Activated CD8-positive, alpha-beta memory T cell treated with anti-CD3 and anti-CD28 coated beads, Interleukin-2, amount 10 ng/mL, durations not matched to agents 7 days and 5 days (primary cell): Measurements from ENCODE around the gene SLC22A4. TPM values are rescaled to one million over a fixed set of nuclear protein-coding genes. Genes with fewer than 3 reads are reported as not detected.
A peak's percentile ranks its signal among the peaks of the same experiment; 100 is the strongest.

ENCODE experiments used
- ATAC-seq: fragments of 150-1000 bp; cut with Tn5 transposase; one replicate; pipeline ENCODE4 v1.10.0; 2021; ENCODE audit warnings: moderate library complexity
- CTCF ChIA-PET: fragments of 350-600 bp; sonication (Branson Sonifier 250); formaldehyde crosslinking; loops from one replicate; lab custom pipeline; 2021; ENCODE audit warnings: antibody characterized with exemption; lab: Charles Lee
- DNase-seq: peaks from one replicate; pipeline ENCODE4 v3.0.0-alpha.2; 2020
- H3K27ac Mint-ChIP-seq: one replicate; pipeline ENCODE4 v1.8.0; 2021; ENCODE audit warnings: mild to moderate bottlenecking, mixed read lengths
- H3K27me3 Mint-ChIP-seq: one replicate; pipeline ENCODE4 v1.8.0; 2021; ENCODE audit warnings: mixed read lengths
- H3K36me3 Mint-ChIP-seq: one replicate; pipeline ENCODE4 v1.8.0; 2021; ENCODE audit warnings: mild to moderate bottlenecking, mixed read lengths
- H3K4me1 Mint-ChIP-seq: one replicate; pipeline ENCODE4 v1.8.0; 2021; ENCODE audit warnings: mixed read lengths
- H3K4me3 Mint-ChIP-seq: one replicate; pipeline ENCODE4 v1.8.0; 2021; ENCODE audit warnings: mild to moderate bottlenecking, moderate library complexity, mixed read lengths
- H3K9me3 Mint-ChIP-seq: one replicate; pipeline ENCODE4 v1.8.0; 2022; ENCODE audit warnings: low read depth, mixed read lengths
- total RNA-seq, 2 experiments: library from RNA; stranded (reverse); gene quantifications; one replicate each; pipeline ENCODE4 v1.2.3, GENCODE V29; 2021

The SLC22A4 gene
- total RNA-seq, 2 experiments from 2014 or later = 0.32 to 0.75 TPM

DNA sequence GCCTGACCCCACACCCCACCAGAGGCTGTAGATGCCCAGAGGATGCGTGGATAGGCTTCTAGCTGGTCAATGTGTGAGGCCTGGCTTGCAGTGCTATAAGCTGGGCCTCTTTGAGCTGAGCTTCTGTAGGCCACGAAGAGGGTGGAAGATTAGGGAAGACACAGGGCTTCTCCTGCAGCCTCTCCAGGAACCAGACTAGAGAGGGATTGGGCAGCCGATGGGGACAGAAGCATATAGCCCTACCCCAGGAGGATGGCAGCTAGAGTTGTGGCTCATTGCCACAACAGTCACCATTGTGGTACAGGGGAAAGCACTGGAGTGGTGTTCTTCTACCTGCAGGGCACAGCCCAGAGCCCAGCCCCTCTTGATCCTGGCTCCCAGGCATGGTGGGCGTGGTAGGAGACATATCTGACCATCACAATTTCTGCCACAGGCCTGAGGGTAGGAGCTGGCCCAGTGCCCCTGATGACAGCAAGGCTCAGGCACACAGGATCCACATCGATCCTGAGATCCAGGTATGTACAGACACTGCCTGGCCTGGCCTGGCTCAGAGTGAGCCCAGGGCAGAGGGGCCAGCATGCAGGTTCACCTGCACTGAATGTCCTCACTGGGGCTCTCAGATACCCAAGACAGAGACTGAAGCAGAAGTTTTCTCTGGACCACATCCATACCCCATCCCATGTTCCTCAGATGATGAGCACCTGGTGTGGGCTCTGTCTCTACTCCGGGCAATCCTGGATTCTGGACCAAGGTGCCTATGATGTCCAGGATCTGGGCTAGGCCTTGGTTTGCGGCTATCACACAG, 28.0 kb upstream of the SLC22A4 start:
- ATAC-seq = no peak
- H3K4me1 Mint-ChIP-seq = peaks cover 9% of the 10 kb centered on the region
- no peaks in the 10 kb centered on the region for H3K9me3 Mint-ChIP-seq
- H3K27ac Mint-ChIP-seq = no peak overlapping the region
- H3K36me3 Mint-ChIP-seq = no peaks in the 10 kb centered on the region
- no peak overlapping the region for H3K4me3 Mint-ChIP-seq
- peak; percentile 32 for DNase-seq
- H3K27me3 Mint-ChIP-seq = no peaks in the 10 kb centered on the region
- CTCF ChIA-PET = interaction anchor here (0.7 kb wide), 1 partner anchor 28 kb away, joined by 3 read pairs; no protein-coding TSS in a partner anchor

DNA sequence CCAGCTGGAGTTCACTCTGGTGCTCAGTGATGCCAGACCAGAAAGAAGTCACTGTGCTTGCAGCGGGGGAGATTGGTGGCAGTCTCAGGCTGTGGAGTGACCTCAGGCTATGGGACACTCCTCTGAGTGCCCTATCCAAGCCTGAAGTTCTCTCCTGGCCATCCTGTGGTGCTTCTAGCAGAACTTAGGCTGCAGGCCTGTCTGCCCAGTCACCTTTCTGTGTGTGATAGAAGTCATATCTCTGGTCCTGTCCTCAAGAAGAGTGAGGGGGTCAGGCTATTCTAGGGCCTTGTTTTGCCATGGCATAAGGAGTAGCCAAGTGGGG, 27.4 kb upstream of the SLC22A4 start:
- H3K4me1 Mint-ChIP-seq = peaks cover 11% of the 10 kb centered on the region
- no peaks in the 10 kb centered on the region for H3K9me3 Mint-ChIP-seq
- DNase-seq = peak; percentile 34
- H3K27me3 Mint-ChIP-seq = no peaks in the 10 kb centered on the region
- H3K4me3 Mint-ChIP-seq = no peak overlapping the region
- H3K27ac Mint-ChIP-seq = no peak overlapping the region
- CTCF ChIA-PET = no interaction called here
- ATAC-seq = no peak
- H3K36me3 Mint-ChIP-seq = no peaks in the 10 kb centered on the region

DNA sequence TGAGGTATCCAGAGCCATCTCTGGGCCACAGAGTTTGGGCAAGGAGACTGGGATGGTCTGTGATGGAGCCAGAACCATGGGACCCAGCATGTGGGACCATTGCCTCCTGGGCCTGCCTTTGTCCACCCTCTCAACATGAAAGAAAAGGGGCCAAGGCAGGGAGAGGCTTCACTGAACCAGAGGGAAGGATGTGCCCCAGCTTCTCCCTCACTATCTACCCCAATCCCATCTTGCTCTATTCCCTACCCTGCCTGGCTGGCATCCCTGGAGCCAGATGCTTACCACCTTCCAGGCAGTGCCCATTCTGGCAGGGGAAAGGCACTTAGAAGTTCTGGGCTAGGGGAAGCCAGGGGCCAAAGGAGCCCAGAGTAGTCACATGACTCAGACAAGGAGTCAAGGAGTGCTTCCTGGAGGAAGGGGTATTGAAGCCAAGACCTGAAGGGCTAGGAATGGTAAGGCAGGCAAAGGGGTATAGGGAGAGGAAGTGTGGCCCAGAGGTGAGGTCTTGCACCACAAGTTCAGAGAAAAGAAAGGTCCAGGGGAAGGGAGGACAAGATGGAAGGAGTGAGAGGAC, 26.9 kb upstream of the SLC22A4 start:
- H3K27ac Mint-ChIP-seq = no peak overlapping the region
- CTCF ChIA-PET = interaction anchor here (1.7 kb wide), 1 partner anchor 29 kb away, joined by 4 read pairs; no protein-coding TSS in a partner anchor

GRCh38 chr5:132267931-132268768, 26.0 kb upstream of the SLC22A4 start:
- Mint-ChIP-seq H3K4me3 (no peak overlapping the region), H3K4me1 (peaks cover 12% of the 10 kb centered on the region), H3K9me3 (no peaks in the 10 kb centered on the region), H3K27ac (no peak overlapping the region), H3K27me3 (peaks cover 3% of the 10 kb centered on the region), H3K36me3 (no peaks in the 10 kb centered on the region)
- CTCF ChIA-PET = interaction anchor here (0.6 to 1.7 kb wide), 3 partner anchors 26 to 30 kb away, joined by 3 to 4 read pairs (median 4); partner anchors contain the start of gene SLC22A4
- ATAC-seq (no peak), DNase-seq (peak; percentile 37)

More for the DNA sequence above, 26.9 kb upstream of the SLC22A4 start:
- DNase-seq (no peak), ATAC-seq (no peak)
- no peaks in the 10 kb centered on the region for H3K9me3 Mint-ChIP-seq
- no peaks in the 10 kb centered on the region for H3K27me3 Mint-ChIP-seq
- no peak overlapping the region for H3K4me3 Mint-ChIP-seq
- H3K36me3 Mint-ChIP-seq = no peaks in the 10 kb centered on the region
- peaks cover 12% of the 10 kb centered on the region for H3K4me1 Mint-ChIP-seq

- ATAC-seq (no peak), DNase-seq (peak; percentile 39)
- H3K27ac Mint-ChIP-seq = no peak overlapping the region
- H3K4me3 Mint-ChIP-seq = no peak overlapping the region
- H3K9me3 Mint-ChIP-seq = no peaks in the 10 kb centered on the region
- H3K4me1 Mint-ChIP-seq = peaks cover 10% of the 10 kb centered on the region
- peaks cover 8% of the 10 kb centered on the region for H3K27me3 Mint-ChIP-seq
- H3K36me3 Mint-ChIP-seq = no peaks in the 10 kb centered on the region
- CTCF ChIA-PET = interaction anchor here (1.5 to 1.7 kb wide), 2 partner anchors 25 to 31 kb away, joined by 3 to 4 read pairs; no protein-coding TSS in a partner anchor
Observed at GRCh38 chr5:132268769-132269551, 25.2 kb upstream of the SLC22A4 start.

DNA sequence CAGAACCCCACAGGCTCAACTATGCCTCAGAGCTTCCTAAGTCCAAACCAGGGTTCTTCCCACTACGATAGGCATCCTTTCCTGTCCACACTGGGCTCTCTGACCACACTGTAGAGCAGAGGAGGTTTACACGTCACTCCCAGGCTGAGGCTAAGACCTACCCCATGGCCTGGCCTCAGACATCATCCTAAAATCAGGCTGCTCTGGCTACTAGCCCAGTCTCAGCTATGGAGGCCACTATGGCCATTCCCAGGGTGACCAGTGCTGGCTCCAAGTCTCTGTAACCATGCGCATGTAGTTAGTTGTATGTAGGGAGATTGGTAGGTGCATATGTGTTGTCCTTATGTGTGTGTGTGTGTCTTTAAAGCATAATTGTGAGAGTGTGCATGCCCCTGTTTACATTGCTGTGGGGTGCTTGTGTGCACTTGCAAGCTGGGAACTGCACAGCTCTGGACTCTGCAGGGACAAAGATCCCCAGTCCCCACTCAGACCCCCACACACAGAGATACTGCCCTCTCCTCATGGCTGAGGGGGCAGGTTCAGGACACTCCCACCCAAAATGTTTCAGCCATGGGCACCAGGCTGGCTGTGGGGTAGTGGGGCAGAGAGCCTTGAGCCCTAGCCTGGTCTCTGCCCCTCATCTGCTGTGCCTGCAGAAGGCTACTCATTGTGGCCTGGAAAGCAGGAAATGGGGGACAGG, 24.4 kb upstream of the SLC22A4 start:
- peaks cover 5% of the 10 kb centered on the region for H3K4me1 Mint-ChIP-seq
- DNase-seq (peak; percentile 37), ATAC-seq (no peak)
- H3K27me3 Mint-ChIP-seq = peaks cover 8% of the 10 kb centered on the region
- no peaks in the 10 kb centered on the region for H3K9me3 Mint-ChIP-seq
- no peak overlapping the region for H3K4me3 Mint-ChIP-seq
- CTCF ChIA-PET = interaction anchor here (1.5 kb wide), 1 partner anchor 24 kb away, joined by 3 read pairs; no protein-coding TSS in a partner anchor
- no peak overlapping the region for H3K27ac Mint-ChIP-seq
- no peaks in the 10 kb centered on the region for H3K36me3 Mint-ChIP-seq

DNA sequence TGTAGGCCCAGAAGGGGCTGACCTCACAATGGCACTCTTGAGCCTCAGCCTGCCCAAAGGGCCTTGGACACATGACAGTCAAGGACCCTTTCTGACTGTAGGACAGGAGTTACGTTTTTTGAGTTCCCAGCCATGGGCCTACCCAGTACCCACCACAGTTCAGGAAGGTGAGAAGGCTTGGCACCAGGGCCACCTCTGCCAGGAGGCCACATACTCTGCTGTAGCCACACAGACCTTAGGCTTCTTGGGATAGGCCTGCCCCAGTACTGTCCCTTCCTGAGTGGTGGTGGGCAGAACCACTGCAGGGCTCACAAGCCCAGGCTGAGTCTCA, 23.9 kb upstream of the SLC22A4 start:
- Mint-ChIP-seq H3K27ac (no peak overlapping the region), H3K9me3 (no peaks in the 10 kb centered on the region), H3K4me1 (peaks cover 5% of the 10 kb centered on the region), H3K27me3 (peaks cover 8% of the 10 kb centered on the region), H3K4me3 (no peak overlapping the region), H3K36me3 (no peaks in the 10 kb centered on the region)
- DNase-seq (no peak), ATAC-seq (no peak)
- CTCF ChIA-PET = no interaction called here

GRCh38 chr5:132270706-132271105, 23.5 kb upstream of the SLC22A4 start:
- Mint-ChIP-seq H3K27me3 (peaks cover 8% of the 10 kb centered on the region), H3K36me3 (no peaks in the 10 kb centered on the region), H3K4me1 (peaks cover 5% of the 10 kb centered on the region), H3K27ac (no peak overlapping the region), H3K9me3 (no peaks in the 10 kb centered on the region), H3K4me3 (no peak overlapping the region)
- CTCF ChIA-PET = no interaction called here
- DNase-seq (peak; percentile 35), ATAC-seq (no peak)

GRCh38 chr5:132271251-132272246, 22.6 kb upstream of the SLC22A4 start:
- no peaks in the 10 kb centered on the region for H3K36me3 Mint-ChIP-seq
- H3K27me3 Mint-ChIP-seq = peaks cover 8% of the 10 kb centered on the region
- H3K4me3 Mint-ChIP-seq = no peak overlapping the region
- ATAC-seq = peak; percentile 31
- peak; percentile 42 for DNase-seq
- H3K4me1 Mint-ChIP-seq = peaks cover 5% of the 10 kb centered on the region
- CTCF ChIA-PET = interaction anchor here (0.8 to 2.7 kb wide), 13 partner anchors 8 to 229 kb away, joined by 3 to 16 read pairs (median 5); partner anchors contain the start of genes SLC22A4 and SLC22A5
- H3K9me3 Mint-ChIP-seq = no peaks in the 10 kb centered on the region
- H3K27ac Mint-ChIP-seq = no peak overlapping the region

DNA sequence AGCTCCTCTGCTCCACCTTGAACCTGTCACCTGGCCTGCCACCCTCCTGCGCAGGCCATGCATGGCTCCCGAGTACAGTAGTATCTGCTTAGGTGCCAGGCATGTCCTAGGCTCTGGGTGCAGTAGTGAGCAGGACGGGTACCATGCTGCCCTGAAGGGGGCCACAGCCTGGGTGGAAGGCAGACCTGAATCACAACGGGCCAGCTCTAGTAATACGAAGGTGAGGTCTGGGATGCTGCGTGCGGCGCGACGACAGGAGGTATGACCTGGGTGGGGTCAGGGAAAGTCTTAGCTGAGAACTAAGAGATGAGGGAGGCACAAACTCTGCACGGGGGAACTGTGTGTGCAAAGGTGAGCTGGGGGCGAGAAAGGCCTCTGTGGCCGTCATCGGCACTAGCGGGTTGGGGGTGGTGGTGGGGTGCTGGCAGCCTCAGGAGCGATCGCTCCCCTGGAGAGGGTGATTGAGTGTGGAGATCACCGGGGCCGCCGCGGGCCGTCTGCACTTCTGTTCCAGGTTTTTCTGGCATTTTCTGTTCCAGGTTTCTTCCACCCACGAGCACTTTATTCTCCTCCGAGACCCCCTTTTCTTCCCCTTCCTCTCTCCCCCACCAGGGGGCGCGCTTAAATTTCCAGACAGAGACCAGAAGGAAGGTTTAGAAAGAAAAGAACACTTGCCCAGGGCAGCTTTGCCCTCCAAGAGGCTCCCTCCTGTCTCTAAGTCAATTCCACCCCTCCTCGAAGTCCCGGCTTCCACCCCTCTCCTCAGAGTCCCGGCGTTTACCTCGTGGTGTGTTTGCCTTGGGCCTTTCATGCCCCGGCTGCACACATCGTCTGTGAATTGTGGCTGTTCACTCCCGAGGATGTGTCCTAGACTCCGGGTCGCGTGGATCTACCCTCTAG, 21.6 kb upstream of the SLC22A4 start:
- ATAC-seq (peak; percentile 45), DNase-seq (peak; percentile 70)
- Mint-ChIP-seq H3K4me3 (no peak overlapping the region), H3K4me1 (peaks cover 5% of the 10 kb centered on the region), H3K36me3 (no peaks in the 10 kb centered on the region), H3K9me3 (no peaks in the 10 kb centered on the region), H3K27ac (no peak overlapping the region), H3K27me3 (peaks cover 8% of the 10 kb centered on the region)
- CTCF ChIA-PET = interaction anchor here (0.6 to 2.7 kb wide), 16 partner anchors 8 to 228 kb away, joined by 3 to 16 read pairs (median 5); partner anchors contain the start of genes SLC22A4 and SLC22A5
